ENCODE results near the gene CMTM3.
"Not testable (repeated sequence)": the region's sequence is repeated elsewhere in the genome, so short reads cannot be mapped to it uniquely, and the experiment has no call there.

Gene CMTM3

DNA sequence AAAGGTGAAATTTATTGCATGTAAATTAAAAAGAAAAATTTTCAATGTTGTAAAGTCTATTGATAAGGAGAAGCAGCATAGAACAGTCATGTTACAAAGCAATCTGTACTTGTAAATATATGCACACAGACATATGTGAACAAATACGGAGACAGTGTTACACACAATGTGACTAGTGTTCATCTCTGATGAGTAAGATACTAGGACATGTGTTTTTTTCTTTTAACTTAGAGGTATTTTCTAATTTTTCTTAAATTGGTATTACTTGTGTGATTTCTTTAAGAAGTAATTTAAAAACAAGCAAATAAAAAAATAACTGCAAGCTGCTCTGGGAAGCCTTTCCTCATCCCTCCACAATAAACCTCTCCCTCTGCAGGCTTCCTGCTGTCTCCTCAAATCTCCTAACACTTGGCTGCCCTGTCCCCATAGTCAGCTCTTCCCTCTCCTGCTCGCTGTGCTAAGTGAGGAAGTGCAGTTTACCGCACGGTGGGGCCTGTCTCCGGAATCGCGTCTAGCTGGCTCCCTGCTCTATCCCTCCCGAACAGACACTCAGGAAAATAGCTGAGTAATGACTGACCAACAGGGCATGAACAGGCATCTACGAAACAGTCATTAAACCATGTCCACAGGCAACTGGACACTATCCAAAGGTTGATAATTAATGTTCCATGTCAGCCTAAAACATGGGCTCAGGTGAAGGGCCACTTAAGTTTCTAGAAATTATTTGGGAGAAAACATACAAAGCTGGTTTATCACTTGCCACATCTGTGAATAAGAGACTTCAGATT lies 56.1 kb downstream of the CMTM3 start:
- DNase-seq (ENCODE audit: low read depth in 2 of 2, low spot score in 1 of 2) = no peak

DNA sequence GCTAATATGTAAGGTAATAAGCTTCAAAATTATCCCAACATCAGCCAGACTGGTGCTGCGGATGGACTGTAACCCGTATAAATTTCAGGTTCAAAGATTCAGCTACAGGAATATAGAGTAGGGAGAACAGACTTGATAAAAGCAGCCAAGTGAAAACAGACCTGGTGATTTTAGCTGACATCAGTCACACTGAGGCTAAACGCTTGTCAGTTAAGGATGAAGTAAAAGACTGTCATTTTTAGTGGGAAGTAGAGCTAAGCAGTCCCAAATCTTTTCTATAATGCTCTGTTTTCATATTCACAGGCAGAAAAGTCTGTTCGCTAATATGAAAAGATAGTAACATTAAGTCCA lies 56.7 kb downstream of the CMTM3 start:
- no peak for DNase-seq (ENCODE audit: low read depth in 2 of 2, low spot score in 1 of 2)

DNA sequence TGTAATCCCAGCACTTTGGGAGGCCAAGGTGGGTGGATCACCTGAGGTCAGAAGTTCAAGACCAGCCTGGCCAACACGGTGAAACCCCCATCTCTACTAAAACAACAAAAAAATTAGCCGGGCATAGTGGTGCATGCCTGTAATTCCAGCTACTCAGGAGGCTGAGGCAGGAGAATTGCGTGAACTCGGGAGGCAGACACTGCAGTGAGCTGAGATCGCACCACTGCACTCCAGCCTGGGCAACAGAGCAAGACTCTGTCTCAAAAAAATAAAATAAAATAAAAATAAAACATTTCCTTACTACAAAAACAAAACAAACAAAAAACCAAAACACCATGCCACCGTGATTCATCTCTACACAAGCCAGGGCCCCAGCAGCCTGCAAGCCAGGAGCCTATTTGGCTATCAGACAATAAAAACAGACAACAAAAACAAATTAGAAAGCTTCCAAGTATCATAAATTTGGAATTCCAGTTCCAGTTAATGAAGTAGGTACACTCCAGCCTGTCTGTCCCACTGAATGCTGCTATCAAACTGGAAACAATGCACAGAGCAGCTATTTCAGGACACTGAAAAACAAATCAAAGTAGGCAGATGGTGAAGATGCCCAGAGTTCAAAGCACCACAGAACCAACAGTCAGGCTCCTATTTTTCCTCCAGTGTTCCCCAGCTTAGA lies 57.3 kb downstream of the CMTM3 start:
- not testable (repeated sequence) for DNase-seq (ENCODE audit: low read depth in 2 of 2, low spot score in 1 of 2)

DNA sequence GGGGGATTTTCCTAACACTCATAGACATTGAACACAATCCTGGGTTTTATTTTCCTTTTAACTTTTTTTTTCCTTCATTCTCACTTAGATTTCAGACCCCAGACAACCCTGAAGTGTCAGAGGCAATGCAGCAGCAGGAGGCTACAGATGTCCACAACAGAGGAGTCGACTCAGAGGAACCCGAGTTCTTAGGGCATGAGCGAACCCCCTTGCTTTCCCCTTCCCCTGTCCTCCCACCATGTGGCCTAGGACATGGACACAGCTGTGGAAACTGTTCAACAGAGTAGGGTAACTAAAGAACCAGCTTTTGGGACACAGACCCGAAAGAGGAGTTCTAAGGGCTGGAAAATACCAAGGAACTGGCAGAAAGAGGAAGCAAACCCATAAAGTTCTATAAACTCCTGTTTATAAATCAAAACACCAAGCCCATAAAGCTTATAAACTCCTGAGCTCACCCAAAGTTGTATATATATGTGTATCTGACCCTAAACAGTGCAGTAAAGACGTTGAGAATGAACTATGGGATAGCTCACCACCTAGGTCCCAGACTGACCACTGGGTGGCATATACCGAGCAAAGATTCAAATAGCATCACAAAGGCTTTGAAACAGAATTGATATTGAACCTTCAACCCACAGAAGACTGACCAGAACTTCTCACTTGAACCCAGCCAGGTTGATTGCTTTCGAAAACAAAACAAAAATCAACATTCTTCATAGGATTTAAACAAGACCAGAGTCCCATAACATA lies 58.1 kb downstream of the CMTM3 start:
- DNase-seq (ENCODE audit: low read depth in 2 of 2, low spot score in 1 of 2) = no peak
